Loucy (cell line): Measurements from ENCODE around the gene TUBGCP5.
"Not testable (repeated sequence)": the region's sequence is repeated elsewhere in the genome, so short reads cannot be mapped to it uniquely, and the experiment has no call there.

ENCODE experiments used
- H2AFZ ChIP-seq: fragments of 200-600 bp; sonication (generic); 2 replicates; pipeline ENCODE4 v1.6.0; 2016; ENCODE audit warnings: antibody characterized with exemption, mild to moderate bottlenecking, low read length, moderate library complexity
- H3F3A ChIP-seq: fragments of 200-600 bp; 2 replicates; pipeline ENCODE4 v1.6.0; 2016; ENCODE audit warnings: antibody characterized with exemption, low read depth, mild to moderate bottlenecking
- H3K27me3 ChIP-seq: fragments of 200-600 bp; sonication (generic); 2 replicates; pipeline ENCODE4 v1.6.1; 2014; ENCODE audit warnings: low read length, mild to moderate bottlenecking; ENCODE audit not compliant: insufficient read depth, poor library complexity, severe bottlenecking
- H3K36me3 ChIP-seq: fragments of 200-600 bp; sonication (generic); 2 replicates; pipeline ENCODE4 v1.6.1; 2016; ENCODE audit warnings: low read length; ENCODE audit not compliant: insufficient read depth
- H3K4me1 ChIP-seq: fragments of 200-600 bp; sonication (generic); 2 replicates; pipeline ENCODE4 v1.5.1; 2014; ENCODE audit warnings: low read length, mild to moderate bottlenecking; ENCODE audit not compliant: insufficient read depth, poor library complexity, severe bottlenecking
- H3K4me2 ChIP-seq: fragments of 200-600 bp; sonication (generic); 2 replicates; pipeline ENCODE4 v1.6.0; 2014; ENCODE audit warnings: antibody characterized with exemption, low read length, low read depth, mild to moderate bottlenecking; ENCODE audit not compliant: poor library complexity, severe bottlenecking
- H3K4me3 ChIP-seq: fragments of 200-600 bp; sonication (generic); 2 replicates; pipeline ENCODE4 v1.5.1; 2014; ENCODE audit warnings: low read length, mild to moderate bottlenecking, mixed read lengths; ENCODE audit not compliant: poor library complexity, severe bottlenecking
- H3K79me2 ChIP-seq: fragments of 200-600 bp; sonication (generic); 2 replicates; pipeline ENCODE4 v1.6.1; 2014; ENCODE audit warnings: low read length; ENCODE audit not compliant: insufficient read depth
- H3K9ac ChIP-seq: fragments of 200-600 bp; sonication (generic); 2 replicates; pipeline ENCODE4 v1.6.0; 2014; ENCODE audit warnings: mild to moderate bottlenecking, low read depth, low read length, moderate library complexity; ENCODE audit not compliant: poor library complexity, severe bottlenecking
- H3K9me2 ChIP-seq: fragments of 200-600 bp; sonication (generic); replicated peaks from 2 replicates; pipeline ENCODE4 v1.6.1; 2016; ENCODE audit warnings: low read depth, low read length, mixed read lengths
- H3K9me3 ChIP-seq: fragments of 200-600 bp; sonication (generic); 2 replicates; pipeline ENCODE4 v1.6.1; 2014; ENCODE audit warnings: mild to moderate bottlenecking, antibody characterized with exemption, low read length, low read depth; ENCODE audit not compliant: insufficient read depth
- H4K20me1 ChIP-seq: fragments of 200-600 bp; sonication (generic); 2 replicates; pipeline ENCODE4 v1.6.0; 2014; ENCODE audit warnings: antibody characterized with exemption, low read length, mild to moderate bottlenecking; ENCODE audit not compliant: insufficient read depth, poor library complexity, severe bottlenecking
- CTCF ChIP-seq: fragments of 200-600 bp; sonication (generic); conservative IDR thresholded peaks from 2 replicates; pipeline ENCODE4 v1.5.1; 2014; ENCODE audit warnings: mild to moderate bottlenecking, antibody characterized with exemption, low read length
- EZH2phosphoT487 ChIP-seq: fragments of 200-600 bp; IDR thresholded peaks from 2 replicates; pipeline ENCODE4 v1.6.1; 2018; ENCODE audit warnings: antibody characterized with exemption, mild to moderate bottlenecking, moderate library complexity, borderline replicate concordance

The TUBGCP5 gene

GRCh38 chr15:23043535-23043934 lies 4.2 kb upstream of the TUBGCP5 start:
- not testable (repeated sequence) for H2AFZ ChIP-seq, H3F3A ChIP-seq, H3K4me3 ChIP-seq, H3K9me2 ChIP-seq, H3K36me3 ChIP-seq, H3K9me3 ChIP-seq, H3K27me3 ChIP-seq, H3K79me2 ChIP-seq, H3K4me1 ChIP-seq, H4K20me1 ChIP-seq, H3K9ac ChIP-seq, H3K4me2 ChIP-seq

GRCh38 chr15:23041736-23042135 lies 2.4 kb upstream of the TUBGCP5 start:
- H3F3A ChIP-seq, H3K9ac ChIP-seq, H3K36me3 ChIP-seq, H3K4me3 ChIP-seq, H3K4me2 ChIP-seq, H3K9me2 ChIP-seq, H2AFZ ChIP-seq, H3K27me3 ChIP-seq, H3K9me3 ChIP-seq, H3K4me1 ChIP-seq, H4K20me1 ChIP-seq: not testable (repeated sequence)
- H3K79me2 ChIP-seq, result peaks cover 17% of the 10 kb centered on the region

- Histone ChIP-seq H4K20me1 (no peaks in the 10 kb centered on the region), H3K9ac (peak overlapping the region; percentile 83), H2AFZ (peak overlapping the region; percentile 95), H3K4me1 (peaks cover 9% of the 10 kb centered on the region), H3K27me3 (no peaks in the 10 kb centered on the region), H3K4me3 (peak overlapping the region; percentile 80), H3F3A (0 out of 2 replicates have a peak, but pooled peaks cover 3% of the 10 kb centered on the region), H3K9me3 (no peaks in the 10 kb centered on the region), H3K79me2 (peaks cover 17% of the 10 kb centered on the region), H3K9me2 (no peaks in the 10 kb centered on the region), H3K36me3 (no peaks in the 10 kb centered on the region), H3K4me2 (peak overlapping the region; percentile 96)
- TF ChIP-seq EZH2phosphoT487, result no peak
- no peak; the same call in 1 of the 2 replicates for TF ChIP-seq CTCF
Measured at GRCh38 chr15:23039917-23040281, 530 bp upstream of the TUBGCP5 start.

- peaks cover 17% of the 10 kb centered on the region for H3K79me2 ChIP-seq
- H4K20me1 ChIP-seq, result no peaks in the 10 kb centered on the region
- peak overlapping the region; percentile 80 for H3K4me3 ChIP-seq
- peak overlapping the region; percentile 84 for H3K4me2 ChIP-seq
- 0 out of 2 replicates have a peak, but pooled peaks cover 3% of the 10 kb centered on the region for H3F3A ChIP-seq
- H2AFZ ChIP-seq, result peak overlapping the region; percentile 71
- peaks cover 9% of the 10 kb centered on the region for H3K4me1 ChIP-seq
- H3K27me3 ChIP-seq, result no peaks in the 10 kb centered on the region
- H3K9ac ChIP-seq, result peak overlapping the region; percentile 83
- H3K36me3 ChIP-seq, result peaks cover 1% of the 10 kb centered on the region; the same call in 1 of the 2 replicates
- H3K9me2 ChIP-seq, result no peaks in the 10 kb centered on the region
- no peaks in the 10 kb centered on the region for H3K9me3 ChIP-seq
- TF ChIP-seq CTCF, result no peak
- TF ChIP-seq EZH2phosphoT487, result no peak
Measured at GRCh38 chr15:23038726-23039142, 635 bp downstream of the TUBGCP5 start.
